ENCODE measurements around the gene C3orf49. TPM values are rescaled to one million over a fixed set of nuclear protein-coding genes. Genes with fewer than 3 reads are reported as not detected.

C3orf49 gene
- total and polyA plus RNA-seq, 8 donors, result 0.66 to 1.3 (median 1.0) TPM; not detected in 2

Other genes with a start within 250 kb of the C3orf49 start
- 1 to 10 TPM in 1 of 2 donors, not detected in 1; 9.6 TPM for gene SNTN, start 166.6 kb upstream of the C3orf49 start, total RNA-seq
- gene SNTN, start 166.6 kb upstream of the C3orf49 start, polyA plus RNA-seq (ENCODE audit: insufficient read length in 6 of 6), result 10 to 100 TPM in 4 of 6 donors, 1 to 10 TPM in 2; 1.7 to 17.8 (median 12.2) TPM
- gene THOC7, start 44.5 kb downstream of the C3orf49 start, total RNA-seq, result 10 to 100 TPM; 46.7 to 52.5 TPM
- 10 to 100 TPM; 72.6 to 80.2 (median 78.4) TPM for gene THOC7, start 44.5 kb downstream of the C3orf49 start, polyA plus RNA-seq (ENCODE audit: insufficient read length in 6 of 6)
- 10 to 100 TPM; 23.4 to 32.5 TPM for gene ATXN7, start 44.6 kb downstream of the C3orf49 start, total RNA-seq
- gene ATXN7, start 44.6 kb downstream of the C3orf49 start, polyA plus RNA-seq (ENCODE audit: insufficient read length in 6 of 6), result 10 to 100 TPM; 23.5 to 29.4 (median 26.0) TPM
- not detected for gene SCAANT1, start 93.1 kb downstream of the C3orf49 start, total RNA-seq
- 1 to 10 TPM in 5 of 6 donors, not detected in 1; 1.1 to 2.7 (median 1.7) TPM for gene SCAANT1, start 93.1 kb downstream of the C3orf49 start, polyA plus RNA-seq (ENCODE audit: insufficient read length in 6 of 6)
- gene PSMD6, start 204.2 kb downstream of the C3orf49 start, total RNA-seq, result 10 to 100 TPM; 48.8 to 70.9 TPM
- 100 to 1,000 TPM in 1 of 6 donors, 10 to 100 TPM in 5; 87.4 to 104 (median 96.4) TPM for gene PSMD6, start 204.2 kb downstream of the C3orf49 start, polyA plus RNA-seq (ENCODE audit: insufficient read length in 6 of 6)